PC-9 (cell line): ENCODE measurements around the gene NCK1. TPM values are rescaled to one million over a fixed set of nuclear protein-coding genes. Genes with fewer than 3 reads are reported as not detected.

Experiments used
- BruUV-seq: library from RNA; stranded (reverse); fragments of 400-500 nt; replicated peaks from 2 replicates; lab custom pipeline; 2021; lab: Mats Ljungman, UMichigan
- CTCF ChIA-PET: fragments of 300-600 bp; sonication (Branson Sonifier 250); formaldehyde crosslinking; loops from one replicate; lab custom pipeline; 2022; ENCODE audit warnings: antibody characterized with exemption; lab: Charles Lee
- POLR2A ChIA-PET: fragments of 300-600 bp; sonication (Branson Sonifier 250); formaldehyde crosslinking; loops from one replicate; lab custom pipeline; 2022; ENCODE audit warnings: antibody characterized with exemption; ENCODE audit not compliant: unreplicated experiment; lab: Charles Lee
- DNase-seq, 2 experiments: peaks; one replicate each; pipeline versions ENCODE4 v3.0.0 to v3.0.0-alpha.2; 2015 to 2022; ENCODE audit warnings: mixed read lengths in 1 of 2
- H2AFZ ChIP-seq: fragments of 200-600 bp; sonication (generic); 2 replicates; pipeline ENCODE4 v1.8.1; 2017; ENCODE audit warnings: antibody characterized with exemption
- H3F3A ChIP-seq: fragments of 200-600 bp; sonication (generic); 2 replicates; pipeline ENCODE4 v1.8.1; 2017; ENCODE audit warnings: antibody characterized with exemption, mild to moderate bottlenecking, low read depth; ENCODE audit not compliant: insufficient read depth
- H3K27ac ChIP-seq: fragments of 200-600 bp; sonication (generic); 2 replicates; pipeline ENCODE4 v1.6.1; 2016; ENCODE audit warnings: mixed run types
- H3K27me3 ChIP-seq: fragments of 200-600 bp; sonication (generic); 2 replicates; pipeline ENCODE4 v1.6.1; 2016; ENCODE audit warnings: low read depth, mixed run types; ENCODE audit not compliant: insufficient read depth
- H3K36me3 ChIP-seq: fragments of 200-600 bp; sonication (generic); 2 replicates; pipeline ENCODE4 v1.6.1; 2016; ENCODE audit warnings: low read depth, mixed run types
- H3K4me1 ChIP-seq: fragments of 200-600 bp; sonication (generic); replicated peaks from 2 replicates; pipeline ENCODE4 v1.6.1; 2016; ENCODE audit warnings: mixed run types; ENCODE audit not compliant: insufficient read depth
- H3K4me2 ChIP-seq: fragments of 200-600 bp; sonication (generic); 2 replicates; pipeline ENCODE4 v1.6.1; 2017; ENCODE audit warnings: mixed run types
- H3K4me3 ChIP-seq: fragments of 200-600 bp; sonication (generic); 2 replicates; pipeline ENCODE4 v1.6.1; 2016; ENCODE audit warnings: mixed run types
- H3K79me2 ChIP-seq: fragments of 200-600 bp; sonication (generic); 2 replicates; pipeline ENCODE4 v1.6.1; 2017; ENCODE audit warnings: low read depth, mixed run types
- H3K9me2 ChIP-seq: fragments of 200-600 bp; sonication (generic); 2 replicates; pipeline ENCODE4 v1.8.1; 2017; ENCODE audit warnings: mild to moderate bottlenecking; ENCODE audit not compliant: insufficient read depth
- H3K9me3 ChIP-seq: fragments of 200-600 bp; sonication (generic); 2 replicates; pipeline ENCODE4 v1.8.1; 2016; ENCODE audit warnings: low read depth; ENCODE audit not compliant: insufficient read depth
- H4K20me1 ChIP-seq: fragments of 200-600 bp; sonication (generic); 2 replicates; pipeline ENCODE4 v1.8.1; 2017; ENCODE audit not compliant: insufficient read depth
- CTCF ChIP-seq: fragments of 200-600 bp; sonication (generic); conservative IDR thresholded peaks from 2 replicates; pipeline ENCODE4 v1.6.1; 2017; ENCODE audit warnings: mixed run types, antibody characterized with exemption, mild to moderate bottlenecking, moderate library complexity
- EZH2 ChIP-seq: fragments of 200-600 bp; sonication (generic); IDR thresholded peaks from 2 replicates; pipeline ENCODE4 v1.8.0; 2017; ENCODE audit warnings: antibody characterized with exemption, low read depth
- intact Hi-C: fragments of 100-400 bp; cut with micrococcal nuclease; formaldehyde crosslinking; loops from one replicate; pipeline ENCODE4 v1.10.0; 2022; ENCODE audit not compliant: unreplicated experiment
- total RNA-seq: library from RNA; stranded (reverse); gene quantifications from 2 replicates; pipeline ENCODE4 v1.2.3, GENCODE V29; 2021

NCK1 gene
- total RNA-seq, 1 experiment from 2014 or later = 42.7 TPM

GRCh38 chr3:136905549-136905948, 43.5 kb downstream of the NCK1 start:
- POLR2A ChIA-PET = no interaction called here

DNA sequence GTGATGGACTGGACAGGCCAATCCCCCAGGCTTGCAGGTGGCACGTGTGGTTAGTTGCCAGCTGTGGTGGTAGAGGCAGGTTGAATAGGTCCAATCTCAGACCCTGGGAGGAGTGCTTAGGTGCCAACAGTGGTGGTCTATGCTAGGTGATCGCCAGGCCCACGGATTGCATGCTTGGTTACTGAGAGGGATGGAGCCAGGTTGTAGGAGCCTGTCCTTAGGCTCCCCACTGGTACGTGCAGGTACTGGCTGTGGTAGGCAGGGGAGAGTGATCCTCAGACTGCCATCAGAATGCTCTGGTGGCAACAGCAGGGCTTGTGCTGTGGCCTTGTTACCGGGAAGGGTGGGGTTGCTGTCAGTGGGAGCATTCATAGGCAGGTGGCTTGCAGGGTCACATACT, 44.7 kb downstream of the NCK1 start:
- TF ChIP-seq EZH2 = no peak
- no peak for TF ChIP-seq CTCF
- no peak for DNase-seq

More at GRCh38 chr3:136905549-136905948, 43.5 kb downstream of the NCK1 start:
- Histone ChIP-seq H3K4me2 (no peak overlapping the region), H3K79me2 (peaks cover 91% of the 10 kb centered on the region), H2AFZ (no peak overlapping the region), H3F3A (no peaks in the 10 kb centered on the region; the same call in 1 of the 2 replicates), H3K9me2 (no peaks in the 10 kb centered on the region), H3K27ac (no peak overlapping the region), H3K27me3 (no peaks in the 10 kb centered on the region), H3K4me3 (no peak overlapping the region), H3K4me1 (no peaks in the 10 kb centered on the region), H3K36me3 (peaks cover 15% of the 10 kb centered on the region), H4K20me1 (peaks cover 14% of the 10 kb centered on the region; the same call in 1 of the 2 replicates), H3K9me3 (peaks cover 12% of the 10 kb centered on the region)
- BruUV-seq = no TSS peak
- TF ChIP-seq EZH2 (no peak), CTCF (no peak)
- DNase-seq = no peak
- intact Hi-C loops = no loop called here
- CTCF ChIA-PET = no interaction called here

DNA sequence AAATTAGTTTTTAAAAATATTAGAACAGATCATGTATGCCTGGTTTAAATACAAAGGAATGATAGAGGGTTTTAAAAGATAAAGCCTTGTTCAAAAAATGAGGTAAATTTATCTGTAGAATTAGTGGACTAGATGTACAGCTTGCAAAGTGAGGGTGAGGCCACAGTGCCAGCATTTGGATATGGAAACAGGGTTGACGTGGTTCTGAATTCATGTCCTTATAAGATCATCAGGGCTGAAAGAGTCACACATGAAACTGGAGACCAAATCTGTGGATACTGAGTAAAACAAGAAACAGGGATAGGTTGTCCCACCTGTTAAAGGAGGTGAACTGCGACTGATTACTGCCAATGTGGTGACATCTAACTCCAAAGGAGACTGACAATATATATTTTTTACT, 46.3 kb downstream of the NCK1 start:
- TF ChIP-seq EZH2 = no peak
- H3K9me2 ChIP-seq = no peaks in the 10 kb centered on the region
- H3K36me3 ChIP-seq = peaks cover 14% of the 10 kb centered on the region; the same call in 1 of the 2 replicates
- DNase-seq = no peak
- intact Hi-C loops = no loop called here
- BruUV-seq = no TSS peak
- ChIA-PET POLR2A (interaction anchor here (0.6 kb wide), 1 partner anchor 909 kb away, joined by 12 read pairs; no protein-coding TSS in a partner anchor), CTCF (interaction anchor here (0.6 kb wide), 1 partner anchor 1507 kb away, joined by 4 read pairs; no protein-coding TSS in a partner anchor)
- H3K9me3 ChIP-seq = peaks cover 12% of the 10 kb centered on the region; the same call in 1 of the 2 replicates
- no peaks in the 10 kb centered on the region; the same call in 1 of the 2 replicates for H3F3A ChIP-seq
- peaks cover 5% of the 10 kb centered on the region; the same call in 1 of the 2 replicates for H4K20me1 ChIP-seq
- no peak overlapping the region for H3K27ac ChIP-seq
- H3K4me3 ChIP-seq = no peak overlapping the region
- no peak overlapping the region for H3K4me2 ChIP-seq
- no peaks in the 10 kb centered on the region for H3K4me1 ChIP-seq
- no peak overlapping the region for H2AFZ ChIP-seq
- peaks cover 89% of the 10 kb centered on the region for H3K79me2 ChIP-seq
- no peaks in the 10 kb centered on the region for H3K27me3 ChIP-seq

More for the DNA sequence above, 44.7 kb downstream of the NCK1 start:
- Histone ChIP-seq H3K36me3 (peaks cover 20% of the 10 kb centered on the region), H3K79me2 (peaks cover 92% of the 10 kb centered on the region), H3K4me2 (no peak overlapping the region), H3K27me3 (no peaks in the 10 kb centered on the region), H3K27ac (no peak overlapping the region), H3K4me1 (no peaks in the 10 kb centered on the region), H3K4me3 (no peak overlapping the region), H3K9me2 (no peaks in the 10 kb centered on the region), H3K9me3 (peaks cover 12% of the 10 kb centered on the region), H2AFZ (no peak overlapping the region), H3F3A (no peaks in the 10 kb centered on the region; the same call in 1 of the 2 replicates), H4K20me1 (peaks cover 7% of the 10 kb centered on the region; the same call in 1 of the 2 replicates)
- intact Hi-C loops = no loop called here
- no TSS peak for BruUV-seq
- CTCF ChIA-PET = no interaction called here
- POLR2A ChIA-PET = no interaction called here
